K562 (cell line): Measurements from ENCODE around the gene KLK15. TPM values are rescaled to one million over a fixed set of nuclear protein-coding genes. Genes with fewer than 3 reads are reported as not detected.

Source experiments
- ATAC-seq: fragments of 200-7000 bp; cut with Tn5 transposase; 3 replicates; pipeline ENCODE4 v1.9.1; 2020; ENCODE audit warnings: moderate library complexity
- BruUV-seq: library from RNA; stranded (reverse); fragments of 400-500 nt; replicated peaks from 2 replicates; lab custom pipeline; 2021; lab: Mats Ljungman, UMichigan
- CTCF ChIA-PET: fragments of 300-600 bp; formaldehyde crosslinking; extraction: SDS; loops from one replicate; lab custom pipeline; 2021; ENCODE audit warnings: low intra/inter-chr PET ratio; lab: Yijun Ruan, JAX
- POLR2A ChIA-PET: fragments of 300-600, 350-650 bp; sonication (Branson Sonifier 250); formaldehyde crosslinking; extraction: SDS; loops from one replicate; lab custom pipeline; 2021; ENCODE audit warnings: antibody characterized with exemption, inconsistent platforms; lab: Yijun Ruan, JAX
- DNase-seq, 4 experiments: peaks; one replicate each; pipeline versions ENCODE4 v3.0.0 to v3.0.0-alpha.2; 2011 to 2018; ENCODE audit warnings: low spot score in 3 of 4, mixed read lengths in 3 of 4; ENCODE audit errors: extremely low read depth in 1 of 4
- FAIRE-seq: peaks from 2 replicates; lab custom pipeline; 2011; peaks lifted over from hg19 to GRCh38; lab: Jason Lieb, UNC
- H2AFZ ChIP-seq: 2 replicates; pipeline ENCODE4 v1.6.0; 2011; ENCODE audit warnings: low read depth, low read length, control low read depth, inconsistent platforms
- H3K27ac ChIP-seq: fragments of 200-600 bp; 3 replicates; pipeline ENCODE4 v1.8.0; 2011; ENCODE audit warnings: low read depth, mild to moderate bottlenecking, control low read depth, inconsistent platforms, low read length, moderate library complexity, mixed read lengths; ENCODE audit errors: extremely low read depth
- H3K27me3 ChIP-seq, 2 experiments: fragments of 300-600 bp in 1 of 2; 2 replicates in 1 of 2; 3 replicates in 1 of 2; pipeline versions ENCODE4 v1.6.0 to v1.8.0; 2011; ENCODE audit warnings: inconsistent platforms in 2 of 2, low read length in 2 of 2, mild to moderate bottlenecking in 1 of 2, mixed read lengths in 1 of 2, moderate library complexity in 1 of 2; ENCODE audit not compliant: control insufficient read depth in 2 of 2, insufficient read depth in 2 of 2
- H3K36me3 ChIP-seq: fragments of 300-600 bp; 3 replicates; pipeline ENCODE4 v1.8.0; 2011; ENCODE audit warnings: mild to moderate bottlenecking, low read length, inconsistent platforms; ENCODE audit not compliant: control insufficient read depth, insufficient read depth
- H3K4me1 ChIP-seq, 2 experiments: fragments of 200-600 bp in 1 of 2; replicated peaks in 1 of 2; 2 replicates in 1 of 2; 3 replicates in 1 of 2; pipeline versions ENCODE4 v1.5.1 to v1.8.0; 2011; ENCODE audit warnings: inconsistent platforms in 2 of 2, low read length in 2 of 2, mild to moderate bottlenecking in 1 of 2, mixed read lengths in 1 of 2, moderate library complexity in 1 of 2; ENCODE audit not compliant: control insufficient read depth in 2 of 2, insufficient read depth in 2 of 2
- H3K4me2 ChIP-seq: 2 replicates; pipeline ENCODE4 v1.6.1; 2011; ENCODE audit warnings: low read length, control low read depth, inconsistent platforms, mixed read lengths; ENCODE audit not compliant: insufficient read depth
- H3K4me3 ChIP-seq: fragments of 200-600 bp; sonication (generic), shearing (Covaris generic); 2 replicates; pipeline ENCODE4 v1.5.1; 2016; ENCODE audit warnings: control low read depth, inconsistent platforms
- H3K79me2 ChIP-seq: fragments of 200-600 bp; 3 replicates; pipeline ENCODE4 v1.8.0; 2011; ENCODE audit warnings: low read length, inconsistent platforms; ENCODE audit not compliant: control insufficient read depth, insufficient read depth
- H3K9ac ChIP-seq, 2 experiments: 2 replicates each; pipeline versions ENCODE4 v1.6.0 to v1.6.1; 2011; ENCODE audit warnings: low read depth in 2 of 2, low read length in 2 of 2, control low read depth in 1 of 2, inconsistent platforms in 1 of 2, mild to moderate bottlenecking in 1 of 2, mixed read lengths in 1 of 2; ENCODE audit not compliant: insufficient read depth in 1 of 2
- H3K9me1 ChIP-seq: one replicate; pipeline ENCODE4 v1.6.0; 2011; ENCODE audit warnings: inconsistent platforms, mild to moderate bottlenecking, low read length, moderate library complexity; ENCODE audit not compliant: control insufficient read depth, insufficient read depth
- H3K9me3 ChIP-seq: replicated peaks from 2 replicates; pipeline ENCODE4 v1.5.1; 2011; ENCODE audit warnings: low read depth, low read length, inconsistent platforms; ENCODE audit not compliant: control insufficient read depth, insufficient read depth
- H4K20me1 ChIP-seq: replicated peaks from 2 replicates; pipeline ENCODE4 v1.6.1; 2011; ENCODE audit warnings: low read length, inconsistent platforms, mixed read lengths; ENCODE audit not compliant: control insufficient read depth, insufficient read depth
- KAT7 ChIP-seq: sonication (generic); formaldehyde crosslinking; IDR thresholded peaks from 2 replicates; pipeline ENCODE4 v1.8.0; 2022; ENCODE audit warnings: missing genetic modification reagents, mild to moderate bottlenecking, borderline replicate concordance
- RBM25 ChIP-seq: fragments of 200-400 bp; formaldehyde crosslinking; IDR thresholded peaks from 2 replicates; pipeline ENCODE4 v1.6.1; 2018; ENCODE audit warnings: low read length, low read depth, moderate library complexity; ENCODE audit not compliant: severe bottlenecking
- ZBED1 ChIP-seq: IDR thresholded peaks from 2 replicates; pipeline ENCODE4 v1.6.1; 2014
- ZNF644 ChIP-seq: fragments of 200-800 bp; sonication (Bioruptor generic); IDR thresholded peaks from 2 replicates; pipeline ENCODE4 v1.6.1; 2016; ENCODE audit warnings: low read depth, missing genetic modification characterization, missing compliant biosample characterization
- WGBS: fragments of 100-300 bp; shearing (Covaris generic); methylation state at CpG from one replicate; pipeline ENCODE4 v1.1.6; 2016; ENCODE audit warnings: low coverage, mixed read lengths; ENCODE audit not compliant: insufficient coverage; ENCODE audit errors: missing lambda C conversion rate; 5-methylcytosine and 5-hydroxymethylcytosine counted together
- in situ Hi-C: fragments of 300-500 bp; cut with MboI; formaldehyde crosslinking; loops from 4 replicates; pipeline ENCODE4 v1.15.0; 2018; ENCODE audit warnings: inconsistent platforms, mixed read lengths
- intact Hi-C: fragments of 100-400 bp; cut with micrococcal nuclease; formaldehyde crosslinking; loops from 2 replicates; pipeline ENCODE4 v1.14.2; 2022
- polyA plus RNA-seq, 8 experiments: library from polyadenylated mRNA; depleted of rRNA in 4 of 8; stranded (reverse) in 5 of 8; unstranded in 3 of 8; fragments of >200 nt; fragmentation: Nextera tagmentation in 2 of 8; fragmentation: Illumina TruSeq in 1 of 8; extraction: Ambion mirVana in 2 of 8; extraction: Trizol in 1 of 8; gene quantifications; 2 replicates each; pipeline versions ENCODE4 v1.2.1 to v1.2.3, GENCODE V29; 2011 to 2014; ENCODE audit warnings: inconsistent platforms in 1 of 8, missing spikeins in 1 of 8
- total RNA-seq, 7 experiments: library from RNA; depleted of rRNA in 6 of 7; stranded (reverse); fragments of >200 nt in 6 of 7; fragmentation: Illumina TruSeq in 2 of 7; extraction: Trizol in 2 of 7; gene quantifications; 2 replicates each; pipeline versions ENCODE4 v1.2.1 to v1.2.3, GENCODE V29; 2011 to 2021; ENCODE audit warnings: low replicate concordance in 1 of 7
- TF ChIP-seq, protein P1 (sequence below): fragments of 250-450 bp; sonication (Bioruptor Pico); IDR thresholded peaks from 2 replicates; pipeline ENCODE4 v1.8.0; 2021; ENCODE audit warnings: borderline replicate concordance, mild to moderate bottlenecking, moderate library complexity; ENCODE audit not compliant: poor library complexity, severe bottlenecking

The KLK15 gene
- total and polyA plus RNA-seq, 9 of the 15 experiments (the other 6 are each of a cell fraction or from before 2014, with no cell fraction given) = not detected

DNA sequence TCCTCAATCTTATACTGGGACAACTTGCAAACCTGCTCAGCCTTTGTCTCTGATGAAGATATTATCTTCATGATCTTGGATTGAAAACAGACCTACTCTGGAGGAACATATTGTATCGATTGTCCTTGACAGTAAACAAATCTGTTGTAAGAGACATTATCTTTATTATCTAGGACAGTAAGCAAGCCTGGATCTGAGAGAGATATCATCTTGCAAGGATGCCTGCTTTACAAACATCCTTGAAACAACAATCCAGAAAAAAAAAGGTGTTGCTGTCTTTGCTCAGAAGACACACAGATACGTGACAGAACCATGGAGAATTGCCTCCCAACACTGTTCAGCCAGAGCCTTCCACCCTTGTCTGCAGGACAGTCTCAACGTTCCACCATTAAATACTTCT, 17.4 kb upstream of the KLK15 start:
- DNase-seq (no peak), FAIRE-seq (no peak), ATAC-seq (no peak)
- Histone ChIP-seq H3K27me3 (peaks cover 11 to 46% of the 10 kb centered on the region in 2 experiments; a peak in 4 of 5 replicates), H3K9ac (no peak overlapping the region), H3K9me1 (no peaks in the 10 kb centered on the region), H3K27ac (no peak overlapping the region), H2AFZ (no peak overlapping the region), H3K4me2 (no peak overlapping the region), H3K36me3 (no peaks in the 10 kb centered on the region), H4K20me1 (no peaks in the 10 kb centered on the region), H3K79me2 (no peaks in the 10 kb centered on the region), H3K9me3 (no peaks in the 10 kb centered on the region), H3K4me1 (no peaks in the 10 kb centered on the region; a peak in 1 of 5 replicates), H3K4me3 (no peak overlapping the region)
- no TSS peak for BruUV-seq
- ChIA-PET POLR2A (interaction anchor here (0.6 kb wide), 1 partner anchor 46 kb away, joined by 3 read pairs; no protein-coding TSS in a partner anchor), CTCF (no interaction called here)
- WGBS = 2% methylated on average over 3 of the region's 3 CpGs
- in situ Hi-C loops (no loop called here), intact Hi-C loops (no loop called here)
- TF ChIP-seq RBM25 (no peak), KAT7 (no peak), ZNF644 (tag) (no peak)

DNA sequence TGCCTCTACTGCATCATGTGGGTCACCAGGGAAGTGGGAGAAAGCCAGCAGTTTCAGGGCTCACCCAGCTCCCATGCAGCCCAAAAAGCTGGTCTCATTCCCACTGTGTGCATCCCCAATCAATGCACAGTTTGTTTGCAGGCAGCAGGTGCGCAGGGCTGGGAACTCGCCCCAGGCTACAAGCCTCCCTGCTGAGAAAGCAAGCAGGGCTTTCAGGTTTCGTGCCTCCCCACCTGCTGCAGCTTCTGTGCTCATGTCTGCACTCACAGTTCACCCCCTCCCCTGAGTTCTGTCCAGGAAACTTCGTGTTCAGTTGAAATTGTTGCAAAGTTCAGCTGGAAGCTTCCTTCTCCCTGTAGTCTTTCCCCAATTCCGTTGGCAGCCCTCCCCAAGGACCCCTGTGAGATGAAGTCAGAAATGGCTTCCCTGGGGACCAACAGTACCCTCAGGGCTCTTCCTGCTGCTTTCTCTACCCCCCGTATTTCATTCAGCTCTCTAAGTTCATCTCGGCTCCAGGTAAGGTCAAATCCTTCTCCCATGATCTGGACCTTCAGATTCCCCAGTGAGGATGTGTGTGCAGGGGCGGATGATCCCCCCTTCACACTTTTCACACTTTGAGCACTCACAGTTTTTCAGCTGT, 11.0 kb upstream of the KLK15 start:
- Histone ChIP-seq H3K27me3 (peaks cover 10 to 35% of the 10 kb centered on the region in 2 experiments; a peak in 3 of 5 replicates), H3K9me3 (peaks cover 2% of the 10 kb centered on the region; the same call in 1 of the 2 replicates), H3K4me3 (no peak overlapping the region), H3K9ac (no peak overlapping the region), H2AFZ (no peak overlapping the region), H3K36me3 (no peaks in the 10 kb centered on the region), H3K9me1 (no peaks in the 10 kb centered on the region), H4K20me1 (no peaks in the 10 kb centered on the region), H3K4me2 (no peak overlapping the region), H3K79me2 (no peaks in the 10 kb centered on the region), H3K27ac (no peak overlapping the region), H3K4me1 (no peaks in the 10 kb centered on the region)
- ATAC-seq (no peak), DNase-seq (no peak), FAIRE-seq (no peak)
- TF ChIP-seq, protein P1, sequence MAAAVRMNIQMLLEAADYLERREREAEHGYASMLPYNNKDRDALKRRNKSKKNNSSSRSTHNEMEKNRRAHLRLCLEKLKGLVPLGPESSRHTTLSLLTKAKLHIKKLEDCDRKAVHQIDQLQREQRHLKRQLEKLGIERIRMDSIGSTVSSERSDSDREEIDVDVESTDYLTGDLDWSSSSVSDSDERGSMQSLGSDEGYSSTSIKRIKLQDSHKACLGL (CRISPR knock-in tag) = no peak
- no peak for TF ChIP-seq ZBED1
- intact Hi-C loops = no loop called here
- BruUV-seq = no TSS peak
- ChIA-PET POLR2A (interaction anchor here (0.7 kb wide), 1 partner anchor 39 kb away, joined by 3 read pairs; no protein-coding TSS in a partner anchor), CTCF (no interaction called here)
- in situ Hi-C loops = no loop called here
- WGBS = 2% methylated on average over 8 of the region's 8 CpGs
